WTC11 (cell line): Measurements from ENCODE around the gene CACNA1D.

Source experiments
- ATF3 ChIP-seq: sonication (generic); formaldehyde crosslinking; conservative IDR thresholded peaks from 2 replicates; pipeline ENCODE4 v1.8.1; 2022; ENCODE audit warnings: mild to moderate bottlenecking, missing genetic modification reagents
- CREM ChIP-seq: sonication (generic); formaldehyde crosslinking; IDR thresholded peaks from 2 replicates; pipeline ENCODE4 v1.8.1; 2022; ENCODE audit warnings: mild to moderate bottlenecking, missing genetic modification reagents, moderate library complexity
- CTCF ChIP-seq: fragments of 200-600 bp; IDR thresholded peaks from 2 replicates; pipeline ENCODE4 v1.8.0; 2022; ENCODE audit warnings: antibody characterized with exemption
- E2F5 ChIP-seq: sonication (generic); formaldehyde crosslinking; IDR thresholded peaks from 2 replicates; pipeline ENCODE4 v1.8.1; 2022; ENCODE audit warnings: mild to moderate bottlenecking, moderate library complexity, missing genetic modification reagents
- ELF4 ChIP-seq: sonication (generic); formaldehyde crosslinking; IDR thresholded peaks from 2 replicates; pipeline ENCODE4 v1.8.1; 2022; ENCODE audit warnings: low read depth, mild to moderate bottlenecking, moderate library complexity, missing genetic modification reagents
- HMGA2 ChIP-seq: fragments of 250-450 bp; sonication (Bioruptor Pico); IDR thresholded peaks from 2 replicates; pipeline ENCODE4 v1.4.0; 2021; ENCODE audit warnings: mild to moderate bottlenecking, moderate library complexity
- MAX ChIP-seq: sonication (generic); formaldehyde crosslinking; IDR thresholded peaks from 2 replicates; pipeline ENCODE4 v1.8.0; 2022; ENCODE audit warnings: mild to moderate bottlenecking, missing genetic modification reagents
- MXD4 ChIP-seq: fragments of 250-450 bp; sonication (Bioruptor Pico); IDR thresholded peaks from 2 replicates; pipeline ENCODE4 v1.8.0; 2021; ENCODE audit warnings: mild to moderate bottlenecking, moderate library complexity, borderline replicate concordance
- STAT6 ChIP-seq: sonication (generic); formaldehyde crosslinking; conservative IDR thresholded peaks from 2 replicates; pipeline ENCODE4 v1.8.1; 2023; ENCODE audit warnings: mild to moderate bottlenecking, low read depth, missing genetic modification reagents, moderate library complexity
- TCF7 ChIP-seq: sonication (generic); formaldehyde crosslinking; IDR thresholded peaks from 2 replicates; pipeline ENCODE4 v1.8.0; 2022; ENCODE audit warnings: mild to moderate bottlenecking, low read depth, missing genetic modification reagents, moderate library complexity
- ZNF121 ChIP-seq: sonication (generic); formaldehyde crosslinking; IDR thresholded peaks from 2 replicates; pipeline ENCODE4 v1.8.0; 2023; ENCODE audit warnings: missing genetic modification reagents
- ZNF219 ChIP-seq: sonication (generic); formaldehyde crosslinking; IDR thresholded peaks from 2 replicates; pipeline ENCODE4 v1.8.0; 2023; ENCODE audit warnings: missing genetic modification reagents, mild to moderate bottlenecking, borderline replicate concordance
- ZNF281 ChIP-seq: sonication (generic); formaldehyde crosslinking; IDR thresholded peaks from 2 replicates; pipeline ENCODE4 v1.8.0; 2023; ENCODE audit warnings: mild to moderate bottlenecking, missing genetic modification reagents

- TF ChIP-seq CTCF (no peak), ZNF219 (CRISPR knock-in tag) (no peak), ZNF281 (CRISPR knock-in tag) (no peak), CREM (CRISPR knock-in tag) (no peak), TCF7 (CRISPR knock-in tag) (no peak), ZNF121 (CRISPR knock-in tag) (no peak), ELF4 (CRISPR knock-in tag) (no peak), MXD4 (CRISPR knock-in tag) (no peak), MAX (CRISPR knock-in tag) (no peak), ATF3 (CRISPR knock-in tag) (no peak), E2F5 (CRISPR knock-in tag) (no peak), HMGA2 (CRISPR knock-in tag) (no peak), STAT6 (no peak)
Measured at GRCh38 chr3:53815067-53815466, 320.7 kb downstream of the CACNA1D start.
